PC-3 (cell line): ENCODE measurements around the gene ZNF236. TPM values are rescaled to one million over a fixed set of nuclear protein-coding genes. Genes with fewer than 3 reads are reported as not detected.

Source experiments
- ATAC-seq: fragments of 200-7000 bp; cut with Tn5 transposase; 2 replicates; pipeline ENCODE4 v1.9.1; 2020; ENCODE audit warnings: mild to moderate bottlenecking, moderate library complexity
- BruUV-seq: library from RNA; stranded (reverse); fragments of 400-500 nt; replicated peaks from 2 replicates; lab custom pipeline; 2021; lab: Mats Ljungman, UMichigan
- CTCF ChIA-PET: fragments of 300-600 bp; sonication (Branson Sonifier 250); formaldehyde crosslinking; loops from one replicate; lab custom pipeline; 2022; ENCODE audit warnings: antibody characterized with exemption; lab: Charles Lee
- POLR2A ChIA-PET: fragments of 300-600 bp; sonication (Branson Sonifier 250); formaldehyde crosslinking; loops from one replicate; lab custom pipeline; 2022; ENCODE audit warnings: antibody characterized with exemption; ENCODE audit not compliant: unreplicated experiment; lab: Charles Lee
- DNase-seq: peaks from one replicate; pipeline ENCODE4 v3.0.0-alpha.2; 2015
- H2AFZ ChIP-seq: fragments of 300-600 bp; sonication (generic); 2 replicates; pipeline ENCODE4 v1.6.0; 2016; ENCODE audit warnings: antibody characterized with exemption, low read length
- H3F3A ChIP-seq: fragments of 300-600 bp; sonication (generic); one replicate; pipeline ENCODE4 v1.6.0; 2017; ENCODE audit warnings: antibody characterized with exemption, low read length, control low read depth, mild to moderate bottlenecking; ENCODE audit not compliant: unreplicated experiment
- H3K27ac ChIP-seq: fragments of 300-600 bp; sonication (generic); 2 replicates; pipeline ENCODE4 v1.5.1; 2016; ENCODE audit warnings: mild to moderate bottlenecking, low read length
- H3K27me3 ChIP-seq: fragments of 300-600 bp; sonication (generic); 2 replicates; pipeline ENCODE4 v1.6.1; 2016; ENCODE audit warnings: low read length, mixed read lengths
- H3K36me3 ChIP-seq: fragments of 300-600 bp; sonication (generic); 2 replicates; pipeline ENCODE4 v1.6.1; 2016; ENCODE audit warnings: low read depth, mixed run types, low read length, mixed read lengths
- H3K4me1 ChIP-seq: fragments of 300-600 bp; sonication (generic); 2 replicates; pipeline ENCODE4 v1.5.1; 2016; ENCODE audit warnings: low read length; ENCODE audit not compliant: insufficient read depth
- H3K4me2 ChIP-seq: fragments of 300-600 bp; sonication (generic); 2 replicates; pipeline ENCODE4 v1.6.0; 2016; ENCODE audit warnings: low read length
- H3K4me3 ChIP-seq: fragments of 300-600 bp; sonication (generic); 2 replicates; pipeline ENCODE4 v1.5.1; 2016; ENCODE audit warnings: mild to moderate bottlenecking, low read length, mixed read lengths
- H3K79me2 ChIP-seq: fragments of 300-600 bp; sonication (generic); 2 replicates; pipeline ENCODE4 v1.6.1; 2017; ENCODE audit warnings: low read length, mixed read lengths
- H3K9ac ChIP-seq: fragments of 300-600 bp; sonication (generic); 2 replicates; pipeline ENCODE4 v1.6.0; 2016; ENCODE audit warnings: mild to moderate bottlenecking, low read length
- H3K9me2 ChIP-seq: fragments of 300-600 bp; sonication (generic); replicated peaks from 2 replicates; pipeline ENCODE4 v1.6.1; 2016; ENCODE audit warnings: mixed run types, low read length, mixed read lengths
- H3K9me3 ChIP-seq: fragments of 300-600 bp; sonication (generic); 2 replicates; pipeline ENCODE4 v1.6.1; 2016; ENCODE audit warnings: low read length, mixed read lengths
- H4K20me1 ChIP-seq: fragments of 300-600 bp; sonication (generic); 2 replicates; pipeline ENCODE4 v1.6.1; 2016; ENCODE audit warnings: low read length, mixed read lengths
- EZH2 ChIP-seq: fragments of 300-600 bp; sonication (generic); IDR thresholded peaks from one replicate; pipeline ENCODE4 v1.6.1; 2017; ENCODE audit warnings: antibody characterized with exemption, mild to moderate bottlenecking, low read length; ENCODE audit not compliant: unreplicated experiment
- EZH2phosphoT487 ChIP-seq: fragments of 300-600 bp; sonication (generic); IDR thresholded peaks from 2 replicates; pipeline ENCODE4 v1.6.1; 2018; ENCODE audit warnings: mild to moderate bottlenecking, antibody characterized with exemption, low read length, borderline replicate concordance
- intact Hi-C: fragments of 100-400 bp; cut with micrococcal nuclease; formaldehyde crosslinking; loops from 2 replicates; pipeline ENCODE4 v1.9.0; 2023
- total RNA-seq: library from RNA; depleted of rRNA; stranded (reverse); fragments of >200 nt; gene quantifications from 2 replicates; pipeline ENCODE4 v1.2.3, GENCODE V29; 2014
- TF ChIP-seq, protein P1 (sequence below): fragments of 300-600 bp; sonication (generic); conservative IDR thresholded peaks from 2 replicates; pipeline ENCODE4 v1.5.1; 2017; ENCODE audit warnings: antibody characterized with exemption, low read depth, mild to moderate bottlenecking, low read length

The ZNF236 gene
- total RNA-seq, 1 experiment from 2014 or later, result 7.7 TPM

DNA sequence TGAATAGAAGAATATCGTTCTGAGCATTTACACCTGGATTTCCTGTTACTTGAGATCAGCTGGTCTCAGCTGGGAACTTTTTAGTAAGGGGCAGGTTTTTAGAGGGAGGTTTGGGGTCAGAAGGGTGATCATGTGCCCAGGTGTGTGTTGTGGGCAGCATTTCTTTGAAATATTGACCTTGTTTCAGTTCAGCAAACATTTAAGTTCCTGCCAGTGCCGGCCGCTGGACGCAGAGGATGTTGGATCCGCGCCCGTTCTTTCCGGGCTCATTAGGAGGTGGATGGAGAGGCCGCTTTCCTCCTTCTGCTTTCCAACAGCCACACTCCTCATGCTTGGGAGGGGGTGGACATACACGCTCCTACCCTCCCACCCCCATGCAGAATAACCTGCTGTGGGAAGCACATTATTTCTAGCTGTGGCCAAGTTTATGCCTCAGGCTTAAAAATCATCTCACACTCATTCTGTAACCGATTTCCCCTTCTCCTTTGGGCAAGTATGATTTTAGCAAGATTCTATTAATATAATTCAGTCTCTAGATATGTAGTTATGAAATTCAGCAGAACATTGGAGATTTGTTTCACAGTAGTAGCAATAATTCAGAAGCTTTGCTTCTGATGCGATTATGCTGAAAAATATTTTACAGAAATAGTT, 131.4 kb downstream of the ZNF236 start:
- CTCF ChIA-PET, result no interaction called here
- ATAC-seq, result no peak

DNA sequence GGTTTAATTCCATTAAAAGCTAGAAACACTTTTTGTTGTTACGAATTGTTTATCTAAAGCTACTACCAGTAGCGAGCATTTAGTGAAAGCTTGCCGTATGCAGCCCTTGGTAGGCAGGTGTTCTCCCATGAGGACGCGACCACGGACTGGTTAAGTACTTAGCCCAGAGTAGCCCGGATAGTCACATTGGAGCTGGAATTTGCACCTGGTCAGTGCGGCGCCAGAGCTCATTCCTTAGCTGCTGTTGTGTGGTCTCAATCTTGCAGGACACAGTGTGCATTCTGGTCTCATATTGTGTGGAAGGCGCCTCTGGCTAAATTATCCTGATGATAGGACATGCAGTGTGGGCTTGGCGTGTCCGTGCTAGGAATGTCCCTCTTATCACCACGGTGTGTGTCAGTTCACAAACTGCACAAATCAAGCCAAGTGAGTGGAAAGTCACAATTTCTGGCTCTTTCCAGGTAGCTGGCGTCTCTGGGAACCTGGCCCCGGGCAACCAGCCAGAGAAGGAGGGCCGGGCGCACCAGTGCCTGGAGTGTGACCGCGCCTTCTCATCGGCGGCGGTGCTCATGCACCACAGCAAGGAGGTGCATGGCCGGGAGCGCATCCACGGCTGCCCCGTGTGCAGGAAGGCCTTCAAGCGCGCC, 133.3 kb downstream of the ZNF236 start:
- DNase-seq (no peak), ATAC-seq (no peak)
- POLR2A ChIA-PET, result no interaction called here
- CTCF ChIA-PET, result no interaction called here
- Histone ChIP-seq H3K9me2 (no peaks in the 10 kb centered on the region), H3K9ac (no peak overlapping the region), H3K4me1 (no peaks in the 10 kb centered on the region), H3K4me2 (no peak overlapping the region), H3K27me3 (no peaks in the 10 kb centered on the region), H3K9me3 (no peaks in the 10 kb centered on the region), H2AFZ (no peak overlapping the region), H3F3A (no peaks in the 10 kb centered on the region), H3K79me2 (no peaks in the 10 kb centered on the region), H3K4me3 (no peak overlapping the region), H3K27ac (no peak overlapping the region), H4K20me1 (no peaks in the 10 kb centered on the region), H3K36me3 (0 out of 2 replicates have a peak, but pooled peaks cover 1% of the 10 kb centered on the region)
- intact Hi-C loops, result no loop called here
- TF ChIP-seq EZH2 (no peak), EZH2phosphoT487 (no peak)
- TF ChIP-seq, protein P1, sequence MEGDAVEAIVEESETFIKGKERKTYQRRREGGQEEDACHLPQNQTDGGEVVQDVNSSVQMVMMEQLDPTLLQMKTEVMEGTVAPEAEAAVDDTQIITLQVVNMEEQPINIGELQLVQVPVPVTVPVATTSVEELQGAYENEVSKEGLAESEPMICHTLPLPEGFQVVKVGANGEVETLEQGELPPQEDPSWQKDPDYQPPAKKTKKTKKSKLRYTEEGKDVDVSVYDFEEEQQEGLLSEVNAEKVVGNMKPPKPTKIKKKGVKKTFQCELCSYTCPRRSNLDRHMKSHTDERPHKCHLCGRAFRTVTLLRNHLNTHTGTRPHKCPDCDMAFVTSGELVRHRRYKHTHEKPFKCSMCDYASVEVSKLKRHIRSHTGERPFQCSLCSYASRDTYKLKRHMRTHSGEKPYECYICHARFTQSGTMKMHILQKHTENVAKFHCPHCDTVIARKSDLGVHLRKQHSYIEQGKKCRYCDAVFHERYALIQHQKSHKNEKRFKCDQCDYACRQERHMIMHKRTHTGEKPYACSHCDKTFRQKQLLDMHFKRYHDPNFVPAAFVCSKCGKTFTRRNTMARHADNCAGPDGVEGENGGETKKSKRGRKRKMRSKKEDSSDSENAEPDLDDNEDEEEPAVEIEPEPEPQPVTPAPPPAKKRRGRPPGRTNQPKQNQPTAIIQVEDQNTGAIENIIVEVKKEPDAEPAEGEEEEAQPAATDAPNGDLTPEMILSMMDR, result no peak
- no TSS peak for BruUV-seq

More for the DNA sequence above, 131.4 kb downstream of the ZNF236 start:
- no peak for DNase-seq
- TF ChIP-seq, protein P1, result no peak
- no peak for TF ChIP-seq EZH2phosphoT487
- TF ChIP-seq EZH2, result no peak
- Histone ChIP-seq H4K20me1 (no peaks in the 10 kb centered on the region), H3K4me3 (no peak overlapping the region), H3K9ac (no peak overlapping the region), H3K9me2 (no peaks in the 10 kb centered on the region), H2AFZ (no peak overlapping the region), H3K4me1 (no peaks in the 10 kb centered on the region), H3F3A (no peaks in the 10 kb centered on the region), H3K36me3 (no peaks in the 10 kb centered on the region), H3K9me3 (no peaks in the 10 kb centered on the region), H3K79me2 (no peaks in the 10 kb centered on the region), H3K27ac (no peak overlapping the region), H3K27me3 (no peaks in the 10 kb centered on the region), H3K4me2 (no peak overlapping the region)
- intact Hi-C loops, result no loop called here
- POLR2A ChIA-PET, result no interaction called here
- no TSS peak for BruUV-seq

DNA sequence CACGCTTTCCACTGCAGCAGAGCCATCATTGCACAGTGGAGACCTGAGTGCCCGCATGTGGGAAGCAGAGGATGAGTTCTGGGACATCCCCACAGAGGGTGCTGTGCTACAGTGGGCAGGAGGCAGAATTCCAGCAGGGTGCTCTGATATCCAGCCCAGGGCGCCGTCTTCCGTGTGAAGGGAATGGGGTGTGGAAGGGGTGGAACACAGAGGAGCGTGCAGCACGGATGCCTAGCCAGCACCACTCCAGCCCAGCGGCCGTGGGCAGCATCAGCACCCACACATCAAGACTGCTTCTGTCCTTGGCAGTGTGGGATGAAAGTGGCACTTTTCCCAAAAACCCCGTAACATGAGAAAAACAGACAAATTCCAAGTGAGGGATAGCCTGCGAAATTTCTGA, 134.3 kb downstream of the ZNF236 start:
- H3K9me2 ChIP-seq, result no peaks in the 10 kb centered on the region
- no peak overlapping the region for H3K9ac ChIP-seq
- BruUV-seq, result no TSS peak
- H3K9me3 ChIP-seq, result no peaks in the 10 kb centered on the region
- no peak overlapping the region for H3K4me2 ChIP-seq
- CTCF ChIA-PET, result no interaction called here
- H3K27me3 ChIP-seq, result no peaks in the 10 kb centered on the region
- DNase-seq (no peak), ATAC-seq (no peak)
- POLR2A ChIA-PET, result no interaction called here
- no peaks in the 10 kb centered on the region for H3K79me2 ChIP-seq
- intact Hi-C loops, result no loop called here
- 0 out of 2 replicates have a peak, but pooled peaks cover 3% of the 10 kb centered on the region for H3K36me3 ChIP-seq
- H3K27ac ChIP-seq, result no peak overlapping the region
- no peak overlapping the region for H2AFZ ChIP-seq
- no peak overlapping the region for H3K4me3 ChIP-seq
- H3K4me1 ChIP-seq, result no peaks in the 10 kb centered on the region
- TF ChIP-seq, protein P1, result no peak
- TF ChIP-seq EZH2phosphoT487 (no peak), EZH2 (no peak)
- H3F3A ChIP-seq, result no peaks in the 10 kb centered on the region
- H4K20me1 ChIP-seq, result no peaks in the 10 kb centered on the region
